Transverse colon (tissue), 4 donors: ENCODE results near the gene IGF1.

ENCODE experiments used
- CTCF ChIP-seq, 5 experiments: fragments of 200-600 bp in 3 of 5; fragments of 450-650 bp in 2 of 5; sonication (generic) in 3 of 5; IDR thresholded peaks; 1 replicate in 2 of 5; 2 replicates in 3 of 5; pipeline ENCODE4 v1.5.1; 2016 to 2017; ENCODE audit warnings: antibody characterized with exemption in 5 of 5, inconsistent platforms in 3 of 5, mild to moderate bottlenecking in 2 of 5, moderate library complexity in 1 of 5
- EP300 ChIP-seq: sonication (generic); formaldehyde crosslinking; IDR thresholded peaks from one replicate; pipeline ENCODE4 v1.6.1; 2017; ENCODE audit warnings: antibody characterized with exemption, low read depth
- POLR2A ChIP-seq: fragments of 450-650 bp; IDR thresholded peaks from one replicate; pipeline ENCODE4 v1.6.1; 2016; ENCODE audit warnings: antibody characterized with exemption, mild to moderate bottlenecking, moderate library complexity
- POLR2AphosphoS5 ChIP-seq, 3 donors: sonication (generic); formaldehyde crosslinking; IDR thresholded peaks; one replicate each; pipeline ENCODE4 v1.6.1; 2016; ENCODE audit warnings: antibody characterized with exemption in 3 of 3

DNA sequence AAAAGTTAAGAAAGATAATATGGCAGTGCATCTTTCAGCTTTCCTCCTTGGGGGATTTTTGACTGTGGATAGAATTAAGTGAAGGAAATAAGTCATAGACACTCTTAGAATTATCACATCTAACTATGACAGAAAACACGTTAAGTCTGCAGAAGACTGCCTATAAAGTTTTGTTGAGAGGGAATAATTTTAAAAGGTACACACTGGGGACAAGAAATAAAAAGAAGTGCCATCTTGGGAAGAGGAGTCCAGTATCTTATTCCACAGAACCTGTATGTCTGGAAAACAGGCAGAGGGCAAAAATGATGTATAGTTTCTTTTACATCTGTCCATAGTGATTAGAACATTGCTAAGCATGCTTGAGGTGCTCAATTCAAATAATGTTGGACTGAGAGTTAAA lies 80.7 kb downstream of the IGF1 start:
- no peak for TF ChIP-seq CTCF (IDR thresholded peaks at IDR 0.05)
- TF ChIP-seq POLR2AphosphoS5 (IDR thresholded peaks at IDR 0.05), result no peak
- no peak for TF ChIP-seq POLR2A
- no peak for TF ChIP-seq EP300
